Mucosa of stomach (tissue), 1 donor: ENCODE measurements around the gene TMEM154.
A peak's percentile ranks its signal among the peaks of the same experiment; 100 is the strongest.

Source experiments
- H3K27me3 ChIP-seq: one replicate; pipeline ENCODE4 v1.7.0; 2013; ENCODE audit warnings: mild to moderate bottlenecking, low read length; ENCODE audit not compliant: control insufficient read depth, insufficient read depth
- H3K36me3 ChIP-seq: one replicate; pipeline ENCODE4 v1.7.0; 2013; ENCODE audit warnings: low read length; ENCODE audit not compliant: control insufficient read depth, insufficient read depth
- H3K4me1 ChIP-seq: one replicate; pipeline ENCODE4 v1.7.0; 2013; ENCODE audit warnings: mild to moderate bottlenecking, low read length; ENCODE audit not compliant: control insufficient read depth, insufficient read depth
- H3K4me3 ChIP-seq: one replicate; pipeline ENCODE4 v1.7.0; 2013; ENCODE audit warnings: low read length
- H3K9ac ChIP-seq: one replicate; pipeline ENCODE4 v1.7.0; 2013; ENCODE audit warnings: mild to moderate bottlenecking, low read length, moderate library complexity
- H3K9me3 ChIP-seq: one replicate; pipeline ENCODE4 v1.7.0; 2013; ENCODE audit warnings: mild to moderate bottlenecking, low read length, moderate library complexity; ENCODE audit not compliant: control insufficient read depth
- donor health status: Pancreatic carcinoma.

Gene TMEM154

DNA sequence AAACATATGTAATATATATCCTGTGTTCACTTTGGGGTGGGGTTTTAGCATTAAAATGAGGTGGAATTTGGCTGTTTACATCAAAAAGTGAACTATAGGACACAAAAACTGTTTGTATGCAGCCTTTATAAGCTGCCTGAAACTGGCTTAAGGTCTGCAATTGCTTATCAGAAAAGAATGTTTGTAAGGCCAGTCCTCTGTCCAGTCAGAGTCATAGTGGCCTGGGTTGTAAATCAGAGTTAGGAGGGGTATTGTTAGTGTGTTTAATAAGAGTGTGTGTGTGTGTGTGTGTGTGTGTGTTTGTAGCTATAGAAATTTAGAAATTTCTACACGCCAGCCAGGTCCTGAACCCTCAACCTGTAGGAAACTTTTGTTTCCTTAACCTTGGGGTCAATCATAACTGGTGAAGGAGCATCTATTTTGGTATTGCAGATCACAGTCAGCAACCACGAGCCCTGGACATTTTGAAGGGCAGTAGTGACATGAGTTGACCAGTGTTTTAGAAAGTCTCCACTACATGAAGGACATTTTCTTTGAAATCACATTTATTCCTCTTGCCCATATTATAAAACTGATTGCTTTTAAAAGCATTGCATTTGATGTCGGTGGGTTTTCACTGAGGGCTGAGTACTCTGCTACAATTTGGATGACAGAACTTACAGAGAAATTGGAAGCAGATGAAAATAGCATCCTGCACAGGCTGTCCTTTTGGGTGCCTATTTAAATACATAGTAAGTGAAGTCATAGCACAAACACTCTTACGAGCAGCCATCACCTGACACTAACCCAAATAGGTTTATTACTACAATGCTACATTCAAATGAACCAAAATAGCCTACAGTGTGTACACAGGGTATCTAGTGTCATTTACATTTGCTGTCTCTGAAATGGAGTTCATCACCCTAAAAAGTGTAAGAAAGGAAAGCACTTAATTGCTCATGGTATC lies 11.2 kb upstream of the TMEM154 start:
- Histone ChIP-seq H3K4me1 (no peaks in the 10 kb centered on the region), H3K4me3 (no peak overlapping the region), H3K27me3 (no peaks in the 10 kb centered on the region), H3K36me3 (no peaks in the 10 kb centered on the region), H3K9ac (no peak overlapping the region), H3K9me3 (no peaks in the 10 kb centered on the region)

DNA sequence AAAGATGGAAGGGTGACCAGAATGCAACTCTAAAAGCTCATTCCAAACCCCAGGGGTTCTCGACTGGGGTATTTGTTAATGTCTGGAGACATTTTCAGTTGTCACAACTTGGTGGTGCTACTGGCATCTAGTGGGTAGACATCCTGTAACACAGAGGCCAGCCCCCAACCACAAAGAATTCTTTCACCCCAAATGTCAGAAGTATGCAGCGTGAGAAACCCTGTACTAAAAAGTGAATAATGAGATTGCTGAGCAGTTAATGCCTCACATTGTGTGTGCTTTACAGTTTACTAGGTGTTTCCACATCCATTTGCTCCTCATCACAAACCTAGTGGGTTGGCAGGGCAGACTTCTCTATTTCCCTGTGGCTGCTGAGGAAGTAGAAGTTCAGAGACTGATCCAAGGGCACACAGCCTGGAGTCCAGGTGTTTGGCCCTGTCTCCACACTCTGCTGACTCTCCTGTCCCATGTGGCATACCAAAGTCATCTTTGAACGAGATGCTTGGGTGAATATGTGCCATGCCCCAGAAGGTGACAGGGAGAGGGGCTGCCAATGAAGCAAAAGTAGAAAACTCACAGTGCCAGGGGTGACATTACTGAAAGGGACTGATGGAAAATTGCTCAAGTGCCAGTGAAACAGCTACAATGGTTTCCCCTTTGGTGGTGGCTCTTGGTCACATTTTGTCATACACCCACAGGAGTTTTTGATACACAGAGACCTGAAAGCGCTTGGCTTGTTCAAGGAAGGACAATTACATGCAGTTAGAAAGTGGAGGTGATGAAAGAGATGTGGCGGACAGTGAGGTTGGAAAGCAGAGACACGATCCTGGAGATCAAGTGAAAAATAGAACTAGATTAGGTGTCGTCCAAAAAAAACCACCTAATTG lies 10.1 kb upstream of the TMEM154 start:
- no peak overlapping the region for H3K4me3 ChIP-seq
- no peak overlapping the region for H3K9ac ChIP-seq
- no peaks in the 10 kb centered on the region for H3K4me1 ChIP-seq
- H3K9me3 ChIP-seq, result no peaks in the 10 kb centered on the region
- H3K27me3 ChIP-seq, result no peaks in the 10 kb centered on the region
- no peaks in the 10 kb centered on the region for H3K36me3 ChIP-seq

DNA sequence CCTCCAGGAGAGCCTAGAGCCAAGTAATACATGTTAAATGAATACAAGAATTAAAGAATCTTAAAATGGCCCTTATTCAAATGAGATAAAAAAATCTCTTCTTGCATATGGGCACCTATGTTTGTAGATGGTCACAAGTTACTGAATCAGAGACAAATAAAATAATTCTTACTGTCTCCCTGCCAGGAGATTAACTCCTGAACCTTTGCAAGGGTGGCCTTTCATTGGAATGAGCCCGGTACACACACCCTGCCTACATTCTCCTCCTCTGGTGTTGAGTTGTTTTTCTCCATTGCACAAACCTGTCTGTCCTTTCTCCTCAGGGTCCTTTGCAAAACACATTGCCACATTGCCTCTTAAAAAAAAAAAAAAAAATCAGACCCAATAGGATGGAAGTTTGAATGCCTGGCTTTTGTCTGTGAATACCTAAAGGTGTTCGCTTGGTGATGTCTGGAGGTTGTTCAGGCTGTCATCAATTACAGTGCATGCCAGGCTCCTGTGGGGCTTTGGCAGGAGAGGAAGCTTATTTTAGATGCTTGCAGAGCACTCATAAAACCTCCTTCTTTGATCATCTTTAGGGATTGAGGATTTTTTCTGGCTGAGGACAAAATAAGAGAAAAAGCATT lies 8.3 kb upstream of the TMEM154 start:
- Histone ChIP-seq H3K36me3 (no peaks in the 10 kb centered on the region), H3K9me3 (no peaks in the 10 kb centered on the region), H3K4me1 (no peaks in the 10 kb centered on the region), H3K27me3 (no peaks in the 10 kb centered on the region), H3K4me3 (no peak overlapping the region), H3K9ac (no peak overlapping the region)

DNA sequence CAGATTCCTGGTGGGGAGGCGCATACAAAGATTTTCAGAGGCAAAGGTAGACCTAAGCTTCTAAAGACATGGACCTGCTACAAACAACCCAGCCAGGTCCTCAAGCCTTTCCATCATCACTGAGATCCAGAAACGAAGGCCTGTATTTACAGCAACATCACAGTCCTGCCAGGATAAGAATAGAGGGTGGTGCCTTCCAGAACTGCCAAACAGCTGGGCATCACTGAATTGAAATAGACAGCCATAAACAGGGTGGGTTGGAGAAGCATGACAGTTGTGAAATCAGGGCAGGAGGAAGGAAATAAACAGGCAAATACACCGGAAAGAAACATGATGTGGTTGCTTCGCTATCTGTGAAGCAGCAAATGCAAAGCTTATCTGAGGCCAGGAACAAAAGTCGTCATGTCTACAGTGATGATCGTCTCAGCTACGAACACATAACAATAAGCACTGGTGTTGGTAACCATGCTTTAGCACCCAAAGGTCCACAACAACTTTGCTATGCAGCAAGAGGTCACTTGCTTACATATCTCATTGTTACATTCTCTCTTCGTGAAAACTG lies 6.7 kb upstream of the TMEM154 start:
- Histone ChIP-seq H3K27me3 (no peaks in the 10 kb centered on the region), H3K4me1 (peaks cover 11% of the 10 kb centered on the region), H3K9me3 (no peaks in the 10 kb centered on the region), H3K36me3 (no peaks in the 10 kb centered on the region), H3K9ac (no peak overlapping the region), H3K4me3 (no peak overlapping the region)

DNA sequence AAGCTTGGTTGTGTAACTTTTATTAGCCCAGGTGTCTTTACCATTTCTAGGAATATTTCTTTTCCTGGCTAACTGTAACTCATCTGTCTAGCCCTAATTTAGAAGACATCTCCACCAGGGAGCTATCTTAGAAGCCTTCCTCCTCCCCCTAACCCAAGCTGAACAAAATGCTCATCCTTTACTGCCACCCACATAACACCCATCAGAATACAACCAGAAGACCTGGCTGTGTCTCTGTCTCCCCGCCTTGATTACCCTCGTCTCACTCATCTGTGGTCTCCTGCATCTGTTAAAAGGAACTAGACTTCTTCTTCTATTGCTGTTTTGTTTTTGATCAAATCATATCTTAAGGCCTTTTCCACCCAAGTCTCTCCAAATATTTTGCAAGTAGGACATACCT lies 4.8 kb upstream of the TMEM154 start:
- no peaks in the 10 kb centered on the region for H3K9me3 ChIP-seq
- no peak overlapping the region for H3K9ac ChIP-seq
- H3K36me3 ChIP-seq, result no peaks in the 10 kb centered on the region
- H3K27me3 ChIP-seq, result no peaks in the 10 kb centered on the region
- no peak overlapping the region for H3K4me3 ChIP-seq
- peaks cover 18% of the 10 kb centered on the region for H3K4me1 ChIP-seq

DNA sequence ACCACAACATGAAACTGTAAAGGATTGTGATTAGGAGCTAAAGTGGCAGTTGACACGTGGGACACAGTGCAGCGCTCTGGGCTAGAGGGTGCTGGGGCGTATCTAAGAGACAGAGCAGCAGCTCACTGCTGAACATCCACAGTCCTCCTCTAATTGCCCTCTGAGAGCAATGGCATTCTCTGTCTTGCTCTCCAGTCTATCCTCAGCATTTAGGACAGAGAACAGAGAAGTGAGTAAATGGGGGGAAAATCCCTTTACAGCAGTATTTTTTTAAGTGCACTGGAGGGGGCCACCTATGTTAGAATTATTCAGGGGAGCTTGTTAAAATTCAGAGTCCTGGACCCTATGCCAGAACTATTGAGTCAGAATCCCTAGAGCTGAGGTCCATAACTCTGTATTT lies 4.2 kb upstream of the TMEM154 start:
- no peaks in the 10 kb centered on the region for H3K36me3 ChIP-seq

DNA sequence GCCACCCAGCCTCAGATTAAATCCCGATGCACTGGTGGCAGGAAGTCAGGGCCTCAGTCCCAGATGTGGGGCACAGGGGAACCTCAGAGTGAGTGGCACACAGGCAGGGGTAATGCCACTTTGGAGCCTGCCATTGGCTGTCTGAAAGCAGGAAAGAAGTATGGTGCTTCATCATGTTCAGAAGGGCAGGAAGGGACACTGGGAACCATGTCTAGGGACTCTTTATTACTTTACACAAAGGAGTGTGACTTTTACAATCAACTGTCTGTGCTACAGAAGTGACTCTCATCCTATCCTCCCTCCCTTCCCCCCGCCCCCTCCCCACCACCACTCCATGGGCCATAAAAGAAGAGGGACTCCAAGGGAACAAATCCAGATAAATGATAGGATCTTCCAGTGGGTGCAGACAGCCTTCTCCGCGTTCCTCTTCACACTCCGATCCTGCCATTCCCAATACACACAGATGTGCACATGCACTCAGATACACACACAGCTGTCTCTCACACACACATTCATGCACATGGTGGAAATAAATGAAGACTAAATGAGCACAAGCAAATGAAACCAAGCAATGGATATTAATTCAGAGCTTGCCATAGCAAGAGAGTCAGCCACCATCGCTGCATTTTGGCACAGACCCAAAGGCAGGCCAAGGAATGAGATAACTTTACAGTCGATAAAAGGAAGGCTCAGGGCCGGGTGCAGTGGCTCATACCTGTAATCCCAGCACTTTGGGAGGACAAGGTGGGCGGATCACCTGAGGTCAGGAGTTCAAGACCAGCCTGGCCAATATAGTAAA lies 2.5 kb upstream of the TMEM154 start:
- Histone ChIP-seq H3K9me3 (no peaks in the 10 kb centered on the region), H3K36me3 (no peaks in the 10 kb centered on the region), H3K9ac (no peak overlapping the region)

More for the DNA sequence above, 4.2 kb upstream of the TMEM154 start:
- no peaks in the 10 kb centered on the region for H3K9me3 ChIP-seq
- peaks cover 23% of the 10 kb centered on the region for H3K4me1 ChIP-seq
- no peaks in the 10 kb centered on the region for H3K27me3 ChIP-seq
- no peak overlapping the region for H3K9ac ChIP-seq
- no peak overlapping the region for H3K4me3 ChIP-seq

DNA sequence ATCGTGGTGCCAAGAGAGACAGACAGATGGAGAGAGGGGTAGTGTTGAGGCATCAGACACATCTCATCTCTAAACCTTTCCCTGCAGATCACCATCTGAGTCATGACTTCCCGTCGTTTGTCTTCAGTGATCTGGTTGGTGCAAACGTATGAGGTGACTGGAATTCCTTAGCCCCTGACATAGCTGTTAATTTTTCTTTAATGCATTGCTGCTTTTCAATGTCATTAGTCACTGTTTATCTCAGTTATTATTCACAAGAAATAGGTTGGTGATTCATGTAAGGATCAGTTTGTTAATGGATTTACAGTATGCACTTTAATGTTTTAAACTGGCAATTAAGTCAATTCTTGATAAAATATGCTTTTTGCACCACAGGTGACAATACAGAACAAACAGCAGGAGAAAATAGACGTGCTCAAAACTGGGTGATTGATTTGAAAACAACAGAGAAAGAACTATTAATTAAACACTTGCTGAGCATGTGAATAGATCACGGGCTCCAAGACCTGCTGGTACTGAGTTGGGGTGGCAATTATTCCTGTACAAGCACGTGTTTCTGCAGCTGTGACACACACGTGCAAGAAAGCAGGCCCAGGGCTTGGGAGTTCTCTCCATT lies 1.3 kb upstream of the TMEM154 start:
- no peak overlapping the region for H3K4me3 ChIP-seq
- H3K27me3 ChIP-seq, result no peaks in the 10 kb centered on the region
- peaks cover 28% of the 10 kb centered on the region for H3K4me1 ChIP-seq
- no peaks in the 10 kb centered on the region for H3K9me3 ChIP-seq
- no peaks in the 10 kb centered on the region for H3K36me3 ChIP-seq
- no peak overlapping the region for H3K9ac ChIP-seq

More for the DNA sequence above, 2.5 kb upstream of the TMEM154 start:
- H3K27me3 ChIP-seq, result no peaks in the 10 kb centered on the region
- no peak overlapping the region for H3K4me3 ChIP-seq
- peaks cover 28% of the 10 kb centered on the region for H3K4me1 ChIP-seq

DNA sequence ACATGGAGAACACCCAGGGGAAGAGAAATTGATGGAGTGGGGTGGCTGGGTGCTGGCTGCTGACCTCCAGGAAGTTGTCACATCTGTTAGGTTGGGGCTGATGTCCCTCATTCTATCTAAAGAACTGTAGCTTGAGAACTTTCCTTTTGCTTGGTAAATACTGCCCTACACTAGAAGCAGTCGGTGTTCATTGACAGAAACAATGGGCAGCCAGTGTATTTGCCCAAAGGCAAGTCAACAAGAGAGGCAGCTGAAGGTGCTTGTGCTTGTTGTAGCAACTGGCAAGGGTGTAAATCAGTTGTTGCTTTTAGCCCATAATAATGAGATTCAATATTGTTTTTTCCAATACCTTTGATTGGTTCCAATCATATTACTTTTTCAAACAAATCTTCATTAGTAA lies 956 bp downstream of the TMEM154 start:
- Histone ChIP-seq H3K36me3 (no peaks in the 10 kb centered on the region), H3K9me3 (no peaks in the 10 kb centered on the region), H3K9ac (no peak overlapping the region), H3K4me1 (peaks cover 34% of the 10 kb centered on the region), H3K4me3 (peak overlapping the region; percentile 62), H3K27me3 (no peaks in the 10 kb centered on the region)

DNA sequence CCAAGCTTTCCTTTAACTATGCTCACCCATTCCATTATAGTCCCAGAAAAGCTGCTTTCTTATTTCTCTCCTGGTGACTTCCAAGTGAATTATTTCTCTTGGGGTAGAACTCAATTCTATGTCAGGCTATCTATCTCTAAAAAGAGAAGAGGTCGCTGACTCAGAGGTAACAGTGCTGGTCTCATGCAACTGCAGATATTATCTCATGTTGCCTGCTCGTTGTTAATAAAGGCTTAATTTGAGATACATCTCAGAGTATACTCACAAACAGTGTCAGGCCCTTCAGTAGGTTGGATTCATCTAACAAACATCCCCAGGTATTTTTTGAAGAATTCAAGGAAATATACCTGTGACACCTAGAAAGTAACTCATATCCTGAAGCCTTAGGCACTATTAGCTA lies 2.7 kb downstream of the TMEM154 start:
- Histone ChIP-seq H3K9me3 (no peaks in the 10 kb centered on the region), H3K9ac (no peak overlapping the region), H3K36me3 (no peaks in the 10 kb centered on the region), H3K4me3 (no peak overlapping the region), H3K4me1 (peaks cover 32% of the 10 kb centered on the region), H3K27me3 (no peaks in the 10 kb centered on the region)
